OCI-LY3 (cell line): Measurements from ENCODE around the gene MAGEB3.

Experiments
- H2AFZ ChIP-seq: fragments of 200-600, 300-600 bp; shearing (Covaris generic); 2 replicates; pipeline ENCODE4 v1.6.0; 2014; ENCODE audit warnings: antibody characterized with exemption, low read depth, low read length
- H3K27ac ChIP-seq: fragments of 200-600, 300-600 bp; sonication (generic); 2 replicates; pipeline ENCODE4 v1.5.1; 2014; ENCODE audit warnings: mild to moderate bottlenecking, low read length, moderate library complexity, mixed read lengths
- H3K27me3 ChIP-seq: fragments of 200-600, 300-600 bp; sonication (generic); 2 replicates; pipeline ENCODE4 v1.6.1; 2014; ENCODE audit warnings: low read depth, low read length, mixed read lengths
- H3K36me3 ChIP-seq: fragments of 200-600, 300-600 bp; sonication (generic); replicated peaks from 2 replicates; pipeline ENCODE3; 2014; ENCODE audit warnings: low read depth, low read length, mixed read lengths
- H3K4me1 ChIP-seq: fragments of 300-600, 200-600 bp; sonication (generic); 2 replicates; pipeline ENCODE4 v1.6.1; 2014; ENCODE audit warnings: low read length, mixed read lengths
- H3K4me2 ChIP-seq: fragments of 200-600, 300-600 bp; sonication (generic); 2 replicates; pipeline ENCODE4 v1.6.1; 2014; ENCODE audit warnings: low read length, mixed read lengths
- H3K4me3 ChIP-seq: fragments of 300-600, 200-600 bp; sonication (generic); 2 replicates; pipeline ENCODE4 v1.5.1; 2014; ENCODE audit warnings: antibody characterized with exemption, mild to moderate bottlenecking, low read length, moderate library complexity
- H3K79me2 ChIP-seq: fragments of 300-600, 200-600 bp; shearing (Covaris generic); 2 replicates; pipeline ENCODE4 v1.6.1; 2014; ENCODE audit warnings: mild to moderate bottlenecking, low read length, mixed read lengths
- H3K9ac ChIP-seq: fragments of 300-600, 200-600 bp; shearing (Covaris generic); 2 replicates; pipeline ENCODE4 v1.6.0; 2014; ENCODE audit warnings: mild to moderate bottlenecking, low read length, moderate library complexity
- H3K9me3 ChIP-seq: fragments of 200-600, 300-600 bp; shearing (Covaris generic); 2 replicates; pipeline ENCODE4 v1.6.1; 2014; ENCODE audit warnings: low read length, mixed read lengths; ENCODE audit not compliant: insufficient read depth
- H4K20me1 ChIP-seq: fragments of 200-600, 300-600 bp; sonication (generic); 2 replicates; pipeline ENCODE4 v1.6.1; 2016; ENCODE audit warnings: low read length, mixed read lengths; ENCODE audit not compliant: insufficient read depth
- CTCF ChIP-seq: fragments of 200-600, 300-600 bp; sonication (generic); IDR thresholded peaks from 2 replicates; pipeline ENCODE4 v1.5.1; 2014; ENCODE audit warnings: antibody characterized with exemption, low read length, low read depth
- EZH2phosphoT487 ChIP-seq: fragments of 200-600 bp; shearing (Covaris generic); IDR thresholded peaks from 2 replicates; pipeline ENCODE4 v1.6.1; 2018; ENCODE audit warnings: antibody characterized with exemption, mixed run types, low read depth

The MAGEB3 gene

GRCh38 chrX:30219372-30219771, 11.1 kb upstream of the MAGEB3 start:
- H3K4me1 ChIP-seq = no peaks in the 10 kb centered on the region
- no peak overlapping the region for H3K27ac ChIP-seq
- no peaks in the 10 kb centered on the region for H4K20me1 ChIP-seq
- no peaks in the 10 kb centered on the region for H3K36me3 ChIP-seq
- H3K4me2 ChIP-seq = no peak overlapping the region
- no peak overlapping the region for H3K4me3 ChIP-seq
- no peaks in the 10 kb centered on the region for H3K27me3 ChIP-seq
- H3K9ac ChIP-seq = no peak overlapping the region
- no peak overlapping the region for H2AFZ ChIP-seq
- no peaks in the 10 kb centered on the region for H3K9me3 ChIP-seq
- TF ChIP-seq EZH2phosphoT487 (no peak), CTCF (no peak)
- H3K79me2 ChIP-seq = no peaks in the 10 kb centered on the region

GRCh38 chrX:30220661-30221060, 9.8 kb upstream of the MAGEB3 start:
- no peak overlapping the region for H3K9ac ChIP-seq
- no peaks in the 10 kb centered on the region for H3K9me3 ChIP-seq
- no peaks in the 10 kb centered on the region for H3K27me3 ChIP-seq
- H3K4me2 ChIP-seq = no peak overlapping the region
- no peak for TF ChIP-seq EZH2phosphoT487
- no peak for TF ChIP-seq CTCF
- H4K20me1 ChIP-seq = no peaks in the 10 kb centered on the region
- no peak overlapping the region for H3K27ac ChIP-seq
- H2AFZ ChIP-seq = no peak overlapping the region
- no peak overlapping the region for H3K4me3 ChIP-seq
- no peaks in the 10 kb centered on the region for H3K4me1 ChIP-seq
- no peaks in the 10 kb centered on the region for H3K79me2 ChIP-seq
- H3K36me3 ChIP-seq = no peaks in the 10 kb centered on the region

- no peak overlapping the region for H3K9ac ChIP-seq
- no peaks in the 10 kb centered on the region for H3K79me2 ChIP-seq
- no peaks in the 10 kb centered on the region for H3K9me3 ChIP-seq
- no peaks in the 10 kb centered on the region for H3K27me3 ChIP-seq
- no peaks in the 10 kb centered on the region for H4K20me1 ChIP-seq
- H3K4me2 ChIP-seq = no peak overlapping the region
- TF ChIP-seq CTCF (no peak), EZH2phosphoT487 (no peak)
- H3K36me3 ChIP-seq = no peaks in the 10 kb centered on the region
- H2AFZ ChIP-seq = no peak overlapping the region
- no peak overlapping the region for H3K4me3 ChIP-seq
- H3K4me1 ChIP-seq = no peaks in the 10 kb centered on the region; the same call in 1 of the 2 replicates
- no peak overlapping the region for H3K27ac ChIP-seq
Measured at GRCh38 chrX:30224536-30224935, 5.9 kb upstream of the MAGEB3 start.

- Histone ChIP-seq H3K4me2 (no peak overlapping the region), H3K4me3 (no peak overlapping the region), H3K4me1 (no peaks in the 10 kb centered on the region; the same call in 1 of the 2 replicates), H3K9me3 (no peaks in the 10 kb centered on the region), H3K27ac (no peak overlapping the region), H3K27me3 (no peaks in the 10 kb centered on the region), H3K9ac (no peak overlapping the region), H2AFZ (no peak overlapping the region), H3K79me2 (no peaks in the 10 kb centered on the region), H4K20me1 (no peaks in the 10 kb centered on the region), H3K36me3 (no peaks in the 10 kb centered on the region)
- TF ChIP-seq EZH2phosphoT487 (no peak), CTCF (no peak)
Measured at GRCh38 chrX:30228526-30228925, 1.9 kb upstream of the MAGEB3 start.
